AG04450 (cell line): ENCODE measurements around the gene TBC1D30. TPM values are rescaled to one million over a fixed set of nuclear protein-coding genes. Genes with fewer than 3 reads are reported as not detected.

Source experiments
- CTCF ChIA-PET: fragments of 300-600, 350-600 bp; formaldehyde crosslinking; extraction: SDS; loops from one replicate; lab custom pipeline; 2022; ENCODE audit warnings: antibody characterized with exemption, inconsistent platforms; lab: Charles Lee
- POLR2A ChIA-PET: fragments of 350-600 bp; formaldehyde crosslinking; extraction: SDS; loops from one replicate; lab custom pipeline; 2021; ENCODE audit warnings: antibody characterized with exemption, inconsistent platforms; lab: Yijun Ruan, JAX
- DNase-seq: peaks from one replicate; pipeline ENCODE4 v3.0.0-alpha.2; 2011; ENCODE audit warnings: low read depth, low spot score
- H3K27ac ChIP-seq: one replicate; pipeline ENCODE4 v1.5.1; 2012; ENCODE audit warnings: low read depth, low read length, control low read depth
- H3K27me3 ChIP-seq: one replicate; pipeline ENCODE4 v1.6.0; 2012; ENCODE audit warnings: low read length; ENCODE audit not compliant: control insufficient read depth, insufficient read depth
- H3K4me3 ChIP-seq: 2 replicates; pipeline ENCODE4 v1.5.1; 2011; ENCODE audit warnings: mild to moderate bottlenecking, low read depth, low read length, control low read depth
- H3K9me3 ChIP-seq: 2 replicates; pipeline ENCODE4 v1.5.1; 2012; ENCODE audit warnings: low read length; ENCODE audit not compliant: control insufficient read depth, insufficient read depth
- CTCF ChIP-seq: IDR thresholded peaks from 2 replicates; pipeline ENCODE4 v1.5.1; 2011; ENCODE audit warnings: low read depth, low read length, control low read depth, inconsistent platforms
- polyA plus RNA-seq: library from polyadenylated mRNA; depleted of rRNA; stranded (reverse); fragments of >200 nt; gene quantifications from 2 replicates; pipeline ENCODE4 v1.2.3, GENCODE V29; 2011

Gene TBC1D30
- polyA plus RNA-seq, 1 experiment, result 0.40 TPM

GRCh38 chr12:64810831-64811230 lies 13.6 kb upstream of the TBC1D30 start:
- H3K27me3 ChIP-seq, result peaks cover 9% of the 10 kb centered on the region
- no peak for DNase-seq
- POLR2A ChIA-PET, result no interaction called here
- CTCF ChIA-PET, result interaction anchor here (1.6 to 2.2 kb wide), 2 partner anchors 10 to 14 kb away, joined by 6 to 8 read pairs; no protein-coding TSS in a partner anchor
- TF ChIP-seq CTCF, result no peak
- no peak overlapping the region for H3K27ac ChIP-seq
- H3K9me3 ChIP-seq, result no peaks in the 10 kb centered on the region
- H3K4me3 ChIP-seq, result no peak overlapping the region

- TF ChIP-seq CTCF, result no peak
- Histone ChIP-seq H3K27me3 (peaks cover 11% of the 10 kb centered on the region), H3K4me3 (no peak overlapping the region), H3K9me3 (no peaks in the 10 kb centered on the region), H3K27ac (no peak overlapping the region)
- DNase-seq, result no peak
- POLR2A ChIA-PET, result no interaction called here
- CTCF ChIA-PET, result interaction anchor here (3.2 to 4.0 kb wide), 2 partner anchors 12 to 18 kb away, joined by 14 to 34 read pairs; no protein-coding TSS in a partner anchor
Measured at GRCh38 chr12:64813723-64814122, 10.7 kb upstream of the TBC1D30 start.

- DNase-seq, result no peak
- CTCF ChIA-PET, result interaction anchor here (3.2 to 4.0 kb wide), 2 partner anchors 13 to 18 kb away, joined by 14 to 34 read pairs; no protein-coding TSS in a partner anchor
- no peak for TF ChIP-seq CTCF
- Histone ChIP-seq H3K27me3 (peaks cover 11% of the 10 kb centered on the region), H3K27ac (no peak overlapping the region), H3K9me3 (no peaks in the 10 kb centered on the region), H3K4me3 (no peak overlapping the region)
- POLR2A ChIA-PET, result no interaction called here
Measured at GRCh38 chr12:64814432-64814831, 10.0 kb upstream of the TBC1D30 start.

- ChIA-PET POLR2A (no interaction called here), CTCF (interaction anchor here (0.6 to 1.5 kb wide), 4 partner anchors 24 to 304 kb away, joined by 3 to 8 read pairs (median 5); no protein-coding TSS in a partner anchor)
- Histone ChIP-seq H3K4me3 (no peak overlapping the region), H3K27ac (no peak overlapping the region), H3K27me3 (peaks cover 30% of the 10 kb centered on the region), H3K9me3 (peaks cover 2% of the 10 kb centered on the region)
- TF ChIP-seq CTCF, result no peak
- DNase-seq, result no peak
Measured at GRCh38 chr12:64819816-64820402, 4.5 kb upstream of the TBC1D30 start.

- no peak overlapping the region for H3K4me3 ChIP-seq
- ChIA-PET CTCF (interaction anchor here (1.5 kb wide), 1 partner anchor 24 kb away, joined by 5 read pairs; no protein-coding TSS in a partner anchor), POLR2A (no interaction called here)
- no peak overlapping the region for H3K27ac ChIP-seq
- peaks cover 2% of the 10 kb centered on the region for H3K9me3 ChIP-seq
- DNase-seq, result no peak
- no peak for TF ChIP-seq CTCF
- peaks cover 36% of the 10 kb centered on the region for H3K27me3 ChIP-seq
Measured at GRCh38 chr12:64820593-64820992, 3.9 kb upstream of the TBC1D30 start.
